GM19467 (cell line): Measurements from ENCODE around the gene HK2.
"Not testable (repeated sequence)": the region's sequence is repeated elsewhere in the genome, so short reads cannot be mapped to it uniquely, and the experiment has no call there.

ENCODE experiments used
- ATAC-seq: cut with Tn5 transposase; IDR thresholded peaks from one replicate; pipeline ENCODE4 v1.9.1; 2021; ENCODE audit warnings: mild to moderate bottlenecking, moderate library complexity; ENCODE audit not compliant: unreplicated experiment

HK2 gene

GRCh38 chr2:74834792-74835755, 1.1 kb downstream of the HK2 start:
- ATAC-seq: peak; percentile 52

- no peak for ATAC-seq
These were observed 2.1 kb downstream of the HK2 start for GRCh38 chr2:74835831-74836674.

DNA sequence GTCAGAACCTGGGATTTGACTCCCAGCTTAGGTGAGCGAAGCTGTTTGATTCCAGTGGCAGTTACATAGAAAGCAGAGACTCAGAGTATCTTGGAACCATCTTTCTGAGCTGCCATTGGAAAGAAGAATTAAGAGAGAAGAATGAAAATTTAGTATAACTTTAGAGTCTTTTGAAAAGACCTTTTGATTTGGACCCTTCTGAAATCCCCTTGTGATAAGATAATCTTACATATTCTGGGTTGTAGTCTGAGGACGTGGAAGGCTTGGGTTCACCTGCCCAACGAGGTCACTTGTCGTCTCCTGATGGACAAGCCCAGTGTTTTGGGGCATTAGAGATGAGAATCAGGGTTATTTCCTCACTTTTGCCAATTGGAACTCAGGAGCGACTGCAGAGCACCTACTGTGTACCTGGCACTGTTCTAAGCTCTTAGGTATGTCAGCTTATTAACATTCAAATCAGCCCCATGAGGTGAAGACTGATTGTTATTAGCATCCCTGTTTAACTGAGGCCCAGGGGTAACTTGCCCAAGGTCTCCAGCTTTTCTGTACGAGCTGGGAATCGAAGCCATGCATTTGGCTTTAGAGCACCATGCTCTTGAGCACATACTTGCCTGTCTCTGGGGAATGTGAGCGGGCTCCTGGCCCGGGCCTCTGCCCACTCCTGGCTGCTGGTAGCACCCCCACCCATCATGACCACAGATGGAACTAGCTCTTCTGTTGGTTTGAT, 2.9 kb downstream of the HK2 start:
- ATAC-seq: no peak

DNA sequence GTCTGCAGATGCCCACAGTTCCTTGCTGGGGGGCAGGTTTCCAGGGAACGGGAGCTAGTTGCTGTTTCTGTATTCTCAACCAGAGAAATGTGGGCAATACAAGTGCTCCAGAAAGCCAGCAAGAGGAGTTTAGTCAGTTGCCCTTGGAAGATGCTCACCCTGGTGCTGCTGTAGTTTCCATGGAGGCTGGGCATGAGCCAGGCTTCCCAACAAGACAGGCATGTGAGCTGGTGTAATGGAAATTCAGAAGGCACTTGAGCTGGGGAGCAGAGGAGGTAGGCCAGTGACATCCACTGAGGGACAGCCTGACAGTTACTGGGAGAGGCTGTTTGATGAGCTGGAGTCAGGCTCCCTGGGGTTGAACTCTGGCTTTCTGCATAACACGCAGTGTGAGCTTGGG, 7.7 kb downstream of the HK2 start:
- ATAC-seq: no peak

GRCh38 chr2:74843433-74843832, 9.5 kb downstream of the HK2 start:
- ATAC-seq: no peak

DNA sequence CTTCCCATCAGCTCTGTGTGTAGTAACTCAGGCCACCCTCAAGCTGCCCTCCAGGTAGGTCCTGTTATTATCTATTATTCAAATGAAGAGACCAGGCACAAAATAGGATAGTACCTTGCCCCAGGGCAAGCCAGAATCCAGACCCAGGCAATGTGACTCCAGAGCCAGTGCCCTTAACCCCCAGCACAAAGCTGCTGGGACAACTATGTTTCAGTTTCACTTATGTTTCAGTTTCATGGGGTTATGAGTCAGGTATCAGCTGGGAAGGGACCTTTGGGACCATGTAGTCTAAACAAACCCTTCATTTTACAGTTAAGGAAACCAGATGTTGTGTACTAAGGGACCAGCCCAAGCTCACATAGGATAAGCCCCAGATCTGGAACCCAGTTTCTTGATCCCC, 10.0 kb downstream of the HK2 start:
- ATAC-seq: peak; percentile 76

DNA sequence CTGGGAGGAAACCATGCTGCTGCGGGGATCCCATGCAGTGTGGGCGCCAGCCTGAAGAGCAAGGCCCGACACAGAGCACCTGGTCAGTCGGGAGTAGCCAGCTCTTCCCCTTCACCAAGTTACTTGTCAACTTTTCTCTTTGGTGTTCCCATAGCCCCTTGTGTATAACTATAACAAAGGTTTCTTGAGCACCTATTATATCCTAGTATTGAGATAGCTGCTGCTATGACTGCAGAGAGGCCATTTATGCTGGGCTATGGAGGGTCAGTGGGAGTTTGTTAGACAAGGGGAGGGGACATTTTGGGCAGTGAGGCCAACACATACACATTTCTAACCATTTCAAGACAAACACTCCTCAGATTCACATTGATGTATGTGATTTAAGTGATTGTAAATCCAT, 10.8 kb downstream of the HK2 start:
- ATAC-seq: no peak

DNA sequence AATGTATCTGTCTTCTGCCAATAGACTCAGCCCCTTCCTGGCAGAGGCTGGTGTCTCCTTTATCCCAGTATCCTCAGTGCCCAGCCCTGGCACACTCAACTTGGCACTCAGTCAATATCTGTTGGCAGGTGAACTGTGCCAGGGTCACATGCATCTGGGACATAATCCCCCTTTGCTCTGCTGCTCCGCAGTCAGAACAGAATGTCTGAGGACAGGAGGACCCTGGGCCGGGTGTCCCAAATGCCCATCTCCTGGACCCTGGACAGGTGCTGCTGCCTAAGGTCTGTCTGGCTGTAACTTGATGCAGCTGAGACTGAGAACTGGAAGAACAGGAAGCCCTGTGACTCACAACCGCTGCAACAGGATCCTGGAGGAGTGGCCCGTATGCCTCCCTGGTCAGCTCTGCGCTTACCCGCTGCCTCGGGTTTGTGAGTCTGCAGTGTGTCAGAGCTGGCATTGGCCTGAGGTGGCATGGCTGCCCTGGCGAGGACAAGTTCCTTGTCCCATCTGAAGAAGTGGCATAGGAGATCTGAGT, 11.4 kb downstream of the HK2 start:
- ATAC-seq: no peak

DNA sequence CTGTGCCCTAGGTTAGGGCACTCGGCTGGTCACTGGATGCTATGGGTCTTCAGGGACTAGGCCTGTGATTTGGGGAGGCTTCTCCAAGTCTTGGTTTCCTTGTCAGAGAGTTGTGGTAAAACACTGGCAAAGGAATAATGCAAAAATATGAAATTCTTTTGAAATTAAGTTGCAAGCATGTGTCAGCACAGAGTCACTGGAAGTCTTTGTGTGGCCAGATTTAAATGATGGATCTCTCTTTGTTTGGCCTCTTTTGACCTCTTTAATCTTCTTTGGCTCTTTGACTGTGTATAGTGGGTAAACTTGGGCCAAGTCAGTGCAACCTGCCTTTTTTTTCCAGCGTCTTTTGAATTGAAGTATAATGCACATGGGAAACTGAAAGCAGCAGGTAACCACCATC, 12.1 kb downstream of the HK2 start:
- ATAC-seq: no peak

DNA sequence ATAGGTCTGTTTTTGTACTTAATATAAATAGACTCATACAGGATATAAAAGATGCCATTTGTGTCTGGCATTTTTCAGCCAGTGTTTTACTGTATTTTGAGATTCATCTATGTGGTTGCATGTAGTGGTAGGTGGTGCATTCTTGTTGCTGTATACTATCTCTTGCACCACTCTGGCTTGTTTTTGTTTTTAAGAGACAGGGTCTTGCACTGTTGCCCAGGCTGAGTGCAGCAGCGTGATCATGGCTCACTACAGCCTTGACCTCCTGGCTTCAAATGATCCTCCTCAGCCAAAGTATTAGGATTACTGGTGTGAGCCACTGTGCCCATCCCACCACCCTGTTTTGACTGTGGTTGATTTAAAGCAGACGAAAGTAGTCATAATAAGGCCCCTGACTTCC, 12.6 kb downstream of the HK2 start:
- ATAC-seq: no peak

DNA sequence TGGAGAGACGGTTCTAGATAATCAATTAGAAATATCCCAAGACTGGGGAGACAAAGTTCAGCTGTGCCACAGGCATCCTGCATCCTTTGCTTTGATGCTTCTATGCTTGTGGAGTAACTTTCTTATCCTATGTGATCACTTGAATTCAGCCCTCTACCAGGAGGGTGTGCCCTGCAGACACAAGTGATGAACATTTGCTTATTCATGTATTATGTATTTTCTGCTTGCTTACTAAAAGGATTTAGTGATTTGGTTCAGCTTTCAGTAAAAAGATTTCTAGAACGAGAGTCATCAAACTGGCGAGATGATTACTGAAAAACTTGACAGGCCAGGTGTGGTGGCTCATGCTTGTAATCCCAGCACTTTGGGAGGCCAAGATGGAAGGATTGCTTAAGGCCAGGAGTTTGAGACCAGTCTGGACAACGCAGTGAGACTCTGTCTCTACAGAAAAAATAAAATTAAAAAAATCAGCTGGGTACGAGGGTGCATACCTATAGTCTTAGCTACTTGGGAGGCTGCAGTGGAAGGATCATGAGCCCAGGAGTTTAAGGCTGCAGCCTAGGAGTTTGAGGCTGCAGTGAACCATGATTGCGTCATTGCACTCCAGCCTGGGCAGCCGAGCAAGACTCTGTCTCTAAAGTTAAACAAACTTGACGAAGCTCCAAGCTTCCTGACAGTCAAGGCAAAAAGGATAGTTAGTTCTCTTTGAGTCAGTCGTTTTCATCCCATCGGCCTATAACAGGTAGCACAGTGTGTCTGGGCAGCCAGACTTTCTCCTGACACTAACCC, 13.3 kb downstream of the HK2 start:
- ATAC-seq: no peak

GRCh38 chr2:74849228-74849892, 15.4 kb downstream of the HK2 start:
- peak; percentile 92 for ATAC-seq

DNA sequence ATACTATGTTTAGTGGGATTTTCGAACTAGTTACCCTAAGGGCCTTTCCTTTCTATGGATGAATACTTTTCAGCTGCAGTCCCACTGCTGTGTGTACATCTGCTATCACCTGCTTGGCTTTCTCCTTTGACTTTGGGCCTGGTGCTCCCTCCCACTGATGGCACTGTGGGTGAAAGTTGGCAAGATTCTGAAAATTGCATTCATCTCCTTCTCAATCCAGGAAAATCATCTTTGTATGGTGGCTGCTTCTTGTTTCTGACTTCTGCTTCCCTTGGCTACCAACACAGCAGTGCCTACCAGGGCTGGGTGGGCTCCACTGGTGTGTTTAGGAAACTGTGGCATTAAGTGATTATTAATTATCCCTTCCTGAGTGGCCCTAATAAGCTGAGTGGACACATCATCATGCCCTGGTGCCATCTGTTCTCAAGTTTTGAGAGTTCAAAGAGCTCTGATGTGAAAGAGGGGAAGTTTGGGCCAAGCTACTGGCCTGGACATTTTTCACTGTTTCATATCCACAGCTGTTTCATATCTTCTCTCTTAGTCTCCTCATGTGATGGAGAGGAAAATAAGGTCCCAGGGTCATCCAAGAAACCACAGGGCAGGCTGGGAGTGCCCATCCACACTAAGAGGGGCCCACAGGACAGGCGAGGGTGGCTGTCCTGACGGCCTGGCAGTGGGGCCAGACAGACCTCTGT, 16.7 kb downstream of the HK2 start:
- ATAC-seq: no peak

DNA sequence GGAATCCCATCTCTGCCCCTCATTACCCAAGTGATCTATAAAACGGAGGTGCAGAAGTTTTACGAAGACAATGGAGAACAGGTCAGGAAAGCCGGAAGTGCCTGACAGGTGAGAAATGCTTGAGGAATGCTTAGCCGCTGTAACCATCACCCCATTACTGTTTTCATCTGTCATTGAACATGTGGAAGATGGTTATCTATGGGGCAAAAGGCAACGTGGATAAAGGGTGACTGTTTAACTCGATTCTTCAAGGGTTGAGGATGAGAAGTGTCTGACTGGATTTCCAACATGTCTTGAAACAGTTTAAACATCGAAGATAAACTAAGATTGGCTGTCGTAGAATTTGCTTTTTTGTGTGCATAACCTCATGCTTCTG, 17.3 kb downstream of the HK2 start:
- ATAC-seq: no peak

DNA sequence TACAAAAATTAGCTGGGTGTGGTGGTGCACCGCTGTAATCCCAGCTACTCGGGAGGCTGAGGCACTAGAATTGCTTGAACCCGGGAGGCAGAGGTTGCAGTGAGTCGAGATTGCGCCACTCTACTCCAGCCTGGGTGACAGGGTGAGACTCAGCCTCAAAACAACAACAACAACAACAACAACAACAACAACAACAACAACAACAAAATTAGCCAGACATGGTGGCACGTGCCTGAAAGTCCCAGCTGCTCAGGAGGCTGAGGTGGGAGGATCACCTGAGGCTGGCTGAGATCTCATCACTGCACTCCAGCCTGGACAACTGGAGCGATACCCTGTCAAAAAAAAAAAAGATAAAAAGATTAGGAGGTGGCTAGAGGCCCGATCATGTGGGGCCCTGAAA, 19.4 kb downstream of the HK2 start:
- not testable (repeated sequence) for ATAC-seq

- ATAC-seq: no peak
These were observed 20.5 kb downstream of the HK2 start for GRCh38 chr2:74854401-74854800.

- ATAC-seq: not testable (repeated sequence)
These were observed 21.3 kb downstream of the HK2 start for GRCh38 chr2:74855114-74855707.

DNA sequence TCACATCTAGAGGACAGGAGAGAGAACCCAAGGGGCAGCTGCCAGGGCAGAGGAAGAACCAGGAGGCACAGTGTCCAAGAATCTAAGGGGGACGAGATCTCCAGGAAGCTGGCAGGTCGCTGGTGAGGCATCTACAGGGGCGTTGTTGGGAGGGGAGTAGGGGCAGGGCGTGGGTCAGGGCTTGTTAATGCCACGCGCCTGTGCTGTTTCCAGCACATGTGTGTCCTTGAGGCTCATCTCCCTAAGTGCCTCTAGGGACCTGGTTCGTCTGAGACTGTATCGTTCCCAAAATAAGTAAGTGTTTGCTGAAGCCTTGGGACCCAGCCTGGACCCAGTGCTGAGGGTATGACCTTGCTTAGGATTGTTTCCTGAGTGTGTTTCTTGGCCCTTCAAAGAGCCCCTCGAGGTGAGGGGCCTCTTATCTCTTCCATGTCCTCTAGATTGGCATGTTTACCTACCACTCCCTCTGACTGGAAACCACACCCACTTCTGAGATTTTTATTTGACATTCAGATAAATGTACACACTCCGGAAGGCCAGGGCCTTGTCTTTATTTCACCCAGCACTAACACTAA, 22.2 kb downstream of the HK2 start:
- ATAC-seq: no peak
